Nephron (organoid): Measurements from ENCODE around the gene UBALD1.
"Not testable (repeated sequence)": the region's sequence is repeated elsewhere in the genome, so short reads cannot be mapped to it uniquely, and the experiment has no call there.

Experiments
- H3K27ac Mint-ChIP-seq, 3 experiments: 2 replicates each; pipeline ENCODE4 v1.8.0; 2020; ENCODE audit warnings: mixed read lengths in 3 of 3, mild to moderate bottlenecking in 2 of 3, moderate library complexity in 1 of 3
- H3K27me3 Mint-ChIP-seq: 2 replicates; pipeline ENCODE4 v1.8.0; 2021; ENCODE audit warnings: low read depth, mild to moderate bottlenecking, moderate library complexity, mixed read lengths
- H3K36me3 Mint-ChIP-seq: 2 replicates; pipeline ENCODE4 v1.8.0; 2020; ENCODE audit warnings: low read depth, mixed read lengths
- H3K4me1 Mint-ChIP-seq: 2 replicates; pipeline ENCODE4 v1.8.0; 2020; ENCODE audit warnings: mixed read lengths
- H3K4me3 Mint-ChIP-seq, 3 experiments: 2 replicates each; pipeline ENCODE4 v1.8.0; 2020; ENCODE audit warnings: mild to moderate bottlenecking in 3 of 3, mixed read lengths in 3 of 3, moderate library complexity in 2 of 3
- H3K9me3 Mint-ChIP-seq: 2 replicates; pipeline ENCODE4 v1.8.0; 2020; ENCODE audit warnings: mixed read lengths
- CTCF ChIP-seq, 3 experiments: fragments of 200-600 bp; sonication (generic); IDR thresholded peaks; one replicate each; pipeline ENCODE4 v1.5.0; 2021; ENCODE audit warnings: antibody characterized with exemption in 3 of 3; ENCODE audit not compliant: unreplicated experiment in 3 of 3

The UBALD1 gene

GRCh38 chr16:4580250-4580649 is 34.4 kb downstream of the UBALD1 start:
- TF ChIP-seq CTCF (IDR thresholded peaks at IDR 0.05; ENCODE audit: unreplicated experiment in 3 of 3), result no peak
- no peak overlapping the region for H3K27ac Mint-ChIP-seq
- H3K36me3 Mint-ChIP-seq, result no peaks in the 10 kb centered on the region
- no peaks in the 10 kb centered on the region for H3K9me3 Mint-ChIP-seq
- H3K27me3 Mint-ChIP-seq, result no peaks in the 10 kb centered on the region
- H3K4me3 Mint-ChIP-seq, result no peak overlapping the region
- no peaks in the 10 kb centered on the region for H3K4me1 Mint-ChIP-seq

GRCh38 chr16:4578961-4579530 is 35.6 kb downstream of the UBALD1 start:
- Mint-ChIP-seq H3K4me3 (no peak overlapping the region), H3K4me1 (no peaks in the 10 kb centered on the region), H3K9me3 (no peaks in the 10 kb centered on the region), H3K27ac (no peak overlapping the region), H3K36me3 (no peaks in the 10 kb centered on the region), H3K27me3 (no peaks in the 10 kb centered on the region)
- TF ChIP-seq CTCF (IDR thresholded peaks at IDR 0.05; ENCODE audit: unreplicated experiment in 3 of 3), result no peak

DNA sequence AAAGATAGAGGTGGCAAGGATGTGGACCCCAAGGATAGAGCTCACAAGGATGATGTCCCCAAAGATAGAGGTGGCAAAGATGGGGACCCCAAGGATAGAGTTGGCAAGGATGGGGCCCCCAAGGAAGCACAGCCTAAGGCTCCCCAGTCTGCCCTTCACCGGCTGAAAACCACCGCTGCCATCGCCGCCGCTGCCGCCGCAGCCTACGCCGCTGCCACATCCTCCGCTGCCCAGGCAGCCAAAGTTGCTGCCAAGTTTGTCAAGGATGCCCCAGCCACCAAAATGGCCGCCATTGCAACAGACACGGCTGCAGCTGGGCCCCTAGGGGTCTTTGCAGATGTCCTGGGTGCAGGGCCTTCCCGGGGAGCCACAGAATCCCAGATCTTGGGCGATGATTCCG is 38.7 kb downstream of the UBALD1 start:
- no peak overlapping the region for H3K27ac Mint-ChIP-seq
- no peaks in the 10 kb centered on the region for H3K36me3 Mint-ChIP-seq
- TF ChIP-seq CTCF (IDR thresholded peaks at IDR 0.05; ENCODE audit: unreplicated experiment in 3 of 3), result no peak
- no peak overlapping the region for H3K4me3 Mint-ChIP-seq
- H3K4me1 Mint-ChIP-seq, result peaks cover 7% of the 10 kb centered on the region
- no peaks in the 10 kb centered on the region for H3K9me3 Mint-ChIP-seq
- H3K27me3 Mint-ChIP-seq, result peaks cover 4% of the 10 kb centered on the region

DNA sequence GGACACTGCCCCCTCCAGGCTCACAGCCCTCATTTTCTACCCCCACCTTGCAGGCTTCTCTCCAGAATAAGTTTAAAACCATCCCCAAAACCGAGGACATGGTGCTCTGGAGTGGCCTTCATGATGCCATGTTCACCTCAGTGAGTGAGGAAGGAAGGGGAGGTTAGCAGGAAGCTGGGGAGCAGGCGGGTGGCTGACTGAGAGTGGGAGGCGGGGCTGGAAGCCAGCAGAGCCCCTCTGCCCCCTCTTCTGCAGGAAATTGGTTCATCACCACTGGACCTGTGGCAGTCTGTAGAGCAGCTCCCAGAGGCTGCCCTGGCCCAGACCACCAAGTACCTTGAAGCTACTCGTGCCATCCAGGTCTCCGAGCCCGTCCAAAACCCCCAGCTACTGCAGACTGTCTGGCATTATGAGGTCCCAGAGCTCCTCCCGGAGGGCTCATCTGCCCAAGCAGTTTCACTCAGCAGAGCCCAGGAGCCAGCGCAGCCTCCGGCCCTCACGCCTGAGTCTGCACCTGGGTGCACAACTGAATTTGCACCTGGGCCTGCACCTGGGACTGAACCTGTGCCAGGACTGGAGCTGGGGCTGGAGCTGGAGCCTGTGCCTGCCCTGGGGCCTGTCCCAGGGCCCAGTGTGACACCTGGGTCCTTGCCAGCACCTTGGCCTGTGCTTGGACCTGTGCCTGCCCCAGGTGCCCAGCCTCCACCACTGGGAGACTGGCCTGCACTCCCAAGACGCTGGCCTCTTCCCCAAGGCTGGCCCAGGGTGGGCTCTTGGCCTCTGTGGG is 39.6 kb downstream of the UBALD1 start:
- no peaks in the 10 kb centered on the region for H3K9me3 Mint-ChIP-seq
- H3K36me3 Mint-ChIP-seq, result no peaks in the 10 kb centered on the region
- no peak overlapping the region for H3K27ac Mint-ChIP-seq
- peaks cover 4% of the 10 kb centered on the region for H3K27me3 Mint-ChIP-seq
- peaks cover 7% of the 10 kb centered on the region for H3K4me1 Mint-ChIP-seq
- no peak for TF ChIP-seq CTCF (IDR thresholded peaks at IDR 0.05; ENCODE audit: unreplicated experiment in 3 of 3)
- no peak overlapping the region for H3K4me3 Mint-ChIP-seq

DNA sequence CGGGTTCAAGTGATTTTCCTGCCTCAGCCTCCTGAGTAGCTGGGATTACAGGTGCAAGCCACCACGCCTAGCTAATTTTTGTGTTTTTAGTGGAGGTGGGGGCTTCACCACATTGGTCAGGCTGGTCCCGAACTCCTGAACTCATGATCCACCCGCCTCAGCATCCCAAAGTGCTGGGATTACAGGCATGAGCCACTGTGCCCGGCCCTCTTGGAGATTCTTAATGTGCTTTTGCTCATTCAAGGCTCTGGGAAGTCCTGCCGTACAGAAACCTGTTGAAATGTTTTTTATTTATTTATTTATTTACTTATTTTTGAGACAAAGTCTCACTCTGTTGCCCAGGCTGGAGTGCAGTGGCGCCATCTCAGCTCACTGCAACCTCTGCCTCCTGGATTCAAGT is 40.8 kb downstream of the UBALD1 start:
- not testable (repeated sequence) for H3K27me3 Mint-ChIP-seq, H3K4me3 Mint-ChIP-seq, H3K9me3 Mint-ChIP-seq, H3K27ac Mint-ChIP-seq, H3K36me3 Mint-ChIP-seq, H3K4me1 Mint-ChIP-seq

- Mint-ChIP-seq H3K27ac (peak overlapping the region; percentile 48 to 58 (median 50)), H3K4me3 (no peak overlapping the region), H3K27me3 (peaks cover 4% of the 10 kb centered on the region), H3K36me3 (no peaks in the 10 kb centered on the region), H3K9me3 (no peaks in the 10 kb centered on the region), H3K4me1 (peaks cover 7% of the 10 kb centered on the region)
- no peak for TF ChIP-seq CTCF (IDR thresholded peaks at IDR 0.05; ENCODE audit: unreplicated experiment in 3 of 3)
Observed at GRCh38 chr16:4572715-4573114, 42.0 kb downstream of the UBALD1 start.
